Measurements from ENCODE around the gene SCML1. TPM values are rescaled to one million over a fixed set of nuclear protein-coding genes. Genes with fewer than 3 reads are reported as not detected.

The SCML1 gene
- total and polyA plus RNA-seq, 10 of the 15 experiments (the other 5 are each of a cell fraction or from before 2014, with no cell fraction given) = 0.62 to 48.3 (median 1.6) TPM

GRCh38 chrX:17738737-17739535, 1.6 kb downstream of the SCML1 start (continued):
- TF ChIP-seq EGR1 (IDR thresholded peaks at IDR 0.05; ENCODE audit: borderline replicate concordance in 1 of 2, low read depth in 2 of 2, low read length in 2 of 2) (no peak), CREM (IDR thresholded peaks at IDR 0.05; ENCODE audit: low read depth) (no peak), MEF2B (IDR thresholded peaks at IDR 0.05; ENCODE audit: partially characterized antibody, poor library complexity, severe bottlenecking) (peak; percentile 51), WRNIP1 (IDR thresholded peaks at IDR 0.05; ENCODE audit: borderline replicate concordance, low read depth, low read length) (no peak), BRCA1 (IDR thresholded peaks at IDR 0.05; ENCODE audit: low read depth, low read length) (no peak), BMI1 (IDR thresholded peaks at IDR 0.05; ENCODE audit: borderline replicate concordance) (peak; percentile 45; the same call in 1 of the 2 replicates), KDM1A (IDR thresholded peaks at IDR 0.05; ENCODE audit: borderline replicate concordance) (no peak), SRF (IDR thresholded peaks at IDR 0.05; ENCODE audit: low read depth in 2 of 2, low read length in 2 of 2) (no peak), SUZ12 (IDR thresholded peaks at IDR 0.05; ENCODE audit: unreplicated experiment) (no peak), E4F1 (IDR thresholded peaks at IDR 0.05; ENCODE audit: borderline replicate concordance, partially characterized antibody) (no peak), ATF3 (IDR thresholded peaks at IDR 0.05; ENCODE audit: borderline replicate concordance, extremely low read depth, low read depth, low read length) (no peak), MTA2 (IDR thresholded peaks at IDR 0.05; ENCODE audit: low read depth) (peak; percentile 98), SP1 (IDR thresholded peaks at IDR 0.05; ENCODE audit: low read depth, low read length) (no peak), IRF3 (IDR thresholded peaks at IDR 0.05) (no peak), RELB (IDR thresholded peaks at IDR 0.05; ENCODE audit: low read depth) (peak; percentile 55; the same call in 1 of the 2 replicates), NRF1 (conservative IDR thresholded peaks at IDR 0.05; ENCODE audit: low read depth, low read length) (no peak), ESRRA (IDR thresholded peaks at IDR 0.05; ENCODE audit: low read length) (no peak), SMC3 (IDR thresholded peaks at IDR 0.05; ENCODE audit: borderline replicate concordance, low read length) (no peak), IRF4 (IDR thresholded peaks at IDR 0.05; ENCODE audit: low read depth, low read length) (no peak), ATF7 (IDR thresholded peaks at IDR 0.05; ENCODE audit: low read depth) (peak; percentile 65), PBX3 (IDR thresholded peaks at IDR 0.05; ENCODE audit: insufficient replicate concordance, low read depth, low read length) (no peak)
